Naive B cell (primary cell): ENCODE data around the gene ZNF285. TPM values are rescaled to one million over a fixed set of nuclear protein-coding genes. Genes with fewer than 3 reads are reported as not detected.
"Not testable (repeated sequence)": the region's sequence is repeated elsewhere in the genome, so short reads cannot be mapped to it uniquely, and the experiment has no call there.

Source experiments
- ATAC-seq, 2 donors: fragments of 150-1000 bp; cut with Tn5 transposase; 2 replicates each; pipeline ENCODE4 v1.10.0; 2021; ENCODE audit warnings: low read depth in 2 of 2, mild to moderate bottlenecking in 2 of 2, moderate library complexity in 2 of 2
- DNase-seq: peaks from one replicate; pipeline ENCODE4 v3.0.0; 2022
- H3K27ac Mint-ChIP-seq, 6 donors: one replicate each; pipeline ENCODE4 v1.8.0; 2020 to 2022; ENCODE audit warnings: mild to moderate bottlenecking in 6 of 6, mixed read lengths in 6 of 6, moderate library complexity in 5 of 6, inconsistent platforms in 2 of 6
- H3K27me3 Mint-ChIP-seq, 3 donors: one replicate each; pipeline ENCODE4 v1.8.0; 2021 to 2022; ENCODE audit warnings: mixed read lengths in 3 of 3, mild to moderate bottlenecking in 1 of 3
- H3K36me3 Mint-ChIP-seq, 2 donors: one replicate each; pipeline ENCODE4 v1.8.0; 2020 to 2022; ENCODE audit warnings: mixed read lengths in 2 of 2, inconsistent platforms in 1 of 2, mild to moderate bottlenecking in 1 of 2
- H3K4me1 Mint-ChIP-seq, 3 donors: one replicate each; pipeline ENCODE4 v1.8.0; 2020 to 2022; ENCODE audit warnings: mixed read lengths in 3 of 3, inconsistent platforms in 1 of 3, mild to moderate bottlenecking in 1 of 3, moderate library complexity in 1 of 3
- H3K4me3 Mint-ChIP-seq, 8 donors: one replicate each; pipeline ENCODE4 v1.8.0; 2020 to 2022; ENCODE audit warnings: mild to moderate bottlenecking in 8 of 8, mixed read lengths in 8 of 8, moderate library complexity in 8 of 8, inconsistent platforms in 2 of 8
- H3K9me3 Mint-ChIP-seq, 7 donors: one replicate each; pipeline ENCODE4 v1.8.0; 2020 to 2022; ENCODE audit warnings: mixed read lengths in 7 of 7, mild to moderate bottlenecking in 5 of 7, inconsistent platforms in 2 of 7, moderate library complexity in 1 of 7
- polyA plus RNA-seq, 6 donors: library from polyadenylated mRNA; unstranded; fragments of 300-500 nt; fragmentation: Illumina TruSeq; gene quantifications; one replicate each; pipeline ENCODE4 v1.2.3, GENCODE V29; 2021; ENCODE audit warnings: low read depth in 6 of 6

The ZNF285 gene
- polyA plus RNA-seq, 6 donors from 2014 or later = 5.3 to 10.7 (median 8.2) TPM

- Mint-ChIP-seq H3K27ac (no peak overlapping the region), H3K36me3 (peaks cover 14 to 18% of the 10 kb centered on the region in 2 donors), H3K27me3 (no peaks in the 10 kb centered on the region), H3K4me1 (peaks cover 5 to 12% (median 11%) of the 10 kb centered on the region in 3 donors), H3K9me3 (peaks cover 0 to 52% (median 31%) of the 10 kb centered on the region in 7 donors), H3K4me3 (no peak overlapping the region)
- ATAC-seq (no peak), DNase-seq (no peak)
Measured at GRCh38 chr19:44345959-44346358, 55.4 kb downstream of the ZNF285 start.

- peak; percentile 36 for DNase-seq
- peaks cover 4 to 44% (median 21%) of the 10 kb centered on the region in 7 donors for H3K9me3 Mint-ChIP-seq
Measured at GRCh38 chr19:44344255-44344654, 57.2 kb downstream of the ZNF285 start.

GRCh38 chr19:44341794-44342193 is 59.6 kb downstream of the ZNF285 start:
- ATAC-seq (no peak), DNase-seq (no peak)
- Mint-ChIP-seq H3K27ac (no peak overlapping the region), H3K27me3 (no peaks in the 10 kb centered on the region), H3K9me3 (peaks cover 8 to 44% (median 21%) of the 10 kb centered on the region in 7 donors), H3K36me3 (peaks cover 26 to 27% of the 10 kb centered on the region in 2 donors), H3K4me1 (peaks cover 5 to 12% (median 11%) of the 10 kb centered on the region in 3 donors), H3K4me3 (no peak overlapping the region)

More at GRCh38 chr19:44344255-44344654, 57.2 kb downstream of the ZNF285 start:
- no peaks in the 10 kb centered on the region for H3K27me3 Mint-ChIP-seq
- peaks cover 19 to 21% of the 10 kb centered on the region in 2 donors for H3K36me3 Mint-ChIP-seq
- H3K4me3 Mint-ChIP-seq = peak overlapping the region in 3 of 8 donors; percentile 34 to 65 (median 55)
- H3K27ac Mint-ChIP-seq = peak overlapping the region in 4 of 6 donors; percentile 44 to 94 (median 66)
- peaks cover 5 to 12% (median 11%) of the 10 kb centered on the region in 3 donors for H3K4me1 Mint-ChIP-seq
- peak; percentile 93 to 100 for ATAC-seq

GRCh38 chr19:44334639-44335038 is 66.8 kb downstream of the ZNF285 start:
- not testable (repeated sequence) for H3K27me3 Mint-ChIP-seq, ATAC-seq, DNase-seq, H3K4me1 Mint-ChIP-seq, H3K4me3 Mint-ChIP-seq, H3K27ac Mint-ChIP-seq
- H3K9me3 Mint-ChIP-seq = peaks cover 25 to 84% (median 63%) of the 10 kb centered on the region in 7 donors
- H3K36me3 Mint-ChIP-seq = peaks cover 67 to 68% of the 10 kb centered on the region in 2 donors

Other genes with a start within 250 kb of the ZNF285 start
- 10 to 100 TPM; 26.0 to 38.5 (median 30.8) TPM for gene ZNF226, start 236.5 kb downstream of the ZNF285 start, polyA plus RNA-seq
- 10 to 100 TPM; 13.7 to 27.9 (median 16.2) TPM for gene ZNF227, start 189.1 kb downstream of the ZNF285 start, polyA plus RNA-seq
- gene ZNF233, start 141.7 kb downstream of the ZNF285 start, polyA plus RNA-seq = 1 to 10 TPM in 4 of 6 donors, under 1 TPM in 1, not detected in 1; 0.92 to 2.9 (median 2.7) TPM
- gene ZNF235, start 96.6 kb downstream of the ZNF285 start, polyA plus RNA-seq = 1 to 10 TPM in 5 of 6 donors, not detected in 1; 2.5 to 7.3 (median 4.3) TPM
- 1 to 10 TPM in 1 of 6 donors, under 1 TPM in 4, not detected in 1; 0.12 to 1.0 (median 0.36) TPM for gene ZNF112, start 44.9 kb downstream of the ZNF285 start, polyA plus RNA-seq
- gene ZNF229, start 46.9 kb upstream of the ZNF285 start, polyA plus RNA-seq = 1 to 10 TPM; 1.5 to 6.7 (median 2.3) TPM
- gene ZNF180, start 98.9 kb upstream of the ZNF285 start, polyA plus RNA-seq = 10 to 100 TPM in 4 of 6 donors, 1 to 10 TPM in 2; 3.0 to 16.5 (median 11.9) TPM
- not detected for gene CEACAM20, start 128.1 kb upstream of the ZNF285 start, polyA plus RNA-seq
- gene IGSF23, start 212.0 kb upstream of the ZNF285 start, polyA plus RNA-seq = not detected
- gene PVR, start 242.3 kb upstream of the ZNF285 start, polyA plus RNA-seq = not detected